OCI-M1 (cell line): ENCODE results near the gene PHOSPHO1.
"Not testable (repeated sequence)": the region's sequence is repeated elsewhere in the genome, so short reads cannot be mapped to it uniquely, and the experiment has no call there.

ENCODE experiments used
- DNase-seq: peaks from one replicate; lab custom pipeline; 2025; lab: John Stamatoyannopoulos, UW

PHOSPHO1 gene, protein sequence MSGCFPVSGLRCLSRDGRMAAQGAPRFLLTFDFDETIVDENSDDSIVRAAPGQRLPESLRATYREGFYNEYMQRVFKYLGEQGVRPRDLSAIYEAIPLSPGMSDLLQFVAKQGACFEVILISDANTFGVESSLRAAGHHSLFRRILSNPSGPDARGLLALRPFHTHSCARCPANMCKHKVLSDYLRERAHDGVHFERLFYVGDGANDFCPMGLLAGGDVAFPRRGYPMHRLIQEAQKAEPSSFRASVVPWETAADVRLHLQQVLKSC

DNA sequence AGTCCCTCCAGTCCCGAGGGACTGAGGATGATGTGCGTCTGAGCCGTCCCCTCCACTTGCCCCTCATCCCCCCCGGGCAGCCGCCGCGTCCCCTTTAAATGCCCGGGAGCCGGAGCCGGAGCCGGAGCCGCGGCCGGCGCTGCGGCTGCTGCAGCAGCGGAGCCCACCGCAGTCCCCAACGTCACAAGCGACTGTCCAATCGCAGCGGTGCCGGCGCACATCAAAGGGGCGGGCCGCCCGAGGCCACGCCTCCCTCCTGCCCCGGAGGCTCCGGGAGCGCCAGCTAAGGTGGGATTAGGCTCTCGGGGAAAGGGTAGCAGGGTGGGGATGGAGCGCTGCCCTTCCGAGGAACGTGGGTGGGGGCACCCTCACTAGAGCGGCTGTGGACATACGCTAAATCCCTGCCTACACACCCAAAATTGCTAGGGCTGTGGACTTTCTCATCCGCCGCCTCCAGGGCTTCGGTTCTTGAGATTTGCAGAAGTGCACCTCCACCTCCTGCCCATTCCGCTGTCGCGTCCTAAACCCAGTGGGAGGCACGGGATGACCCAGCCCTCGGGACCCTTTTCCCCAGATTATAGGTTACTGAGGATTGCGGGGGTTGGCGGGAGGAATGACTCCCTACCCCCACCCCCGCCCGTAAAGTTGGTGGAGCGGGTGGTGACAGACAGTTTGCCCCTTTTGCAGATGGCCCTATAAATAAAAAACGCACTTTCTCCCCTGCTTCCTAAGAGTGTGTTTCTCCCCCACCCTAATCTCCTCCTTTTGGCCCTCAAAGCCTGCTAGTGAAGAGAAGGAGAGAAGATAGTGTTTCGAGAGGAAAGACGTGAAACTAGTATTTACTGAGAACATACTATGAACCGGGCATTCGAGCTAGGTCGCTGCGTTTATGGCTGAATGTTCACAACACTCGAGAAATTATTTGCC, at the start of gene PHOSPHO1:
Gene PHOSPHO1 (minus strand): TSS at position 152 of the 927 bp plus-strand sequence. CDS start 4,096 bp downstream, outside the sequence.
- peak; percentile 83 for DNase-seq

DNA sequence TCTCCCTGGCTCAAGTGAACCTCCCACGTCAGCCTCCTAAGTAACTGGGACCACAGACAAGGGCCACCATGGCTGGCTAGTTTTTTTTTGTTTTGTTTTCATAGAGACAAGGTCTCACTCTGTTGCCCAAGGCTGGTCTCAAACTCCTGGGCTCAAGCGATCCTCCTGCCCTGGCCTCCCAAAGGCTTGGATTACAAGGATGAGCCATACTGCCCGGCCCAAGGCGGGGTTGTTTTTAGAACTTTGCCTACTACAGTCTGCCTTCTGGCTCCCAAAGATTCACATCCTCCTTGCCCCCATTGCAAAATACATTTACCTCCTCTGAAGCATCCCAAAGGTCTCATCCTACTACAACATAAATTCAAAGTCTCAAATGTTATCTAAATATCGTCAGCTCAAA, 49.5 kb upstream of the PHOSPHO1 start:
- no peak for DNase-seq

DNA sequence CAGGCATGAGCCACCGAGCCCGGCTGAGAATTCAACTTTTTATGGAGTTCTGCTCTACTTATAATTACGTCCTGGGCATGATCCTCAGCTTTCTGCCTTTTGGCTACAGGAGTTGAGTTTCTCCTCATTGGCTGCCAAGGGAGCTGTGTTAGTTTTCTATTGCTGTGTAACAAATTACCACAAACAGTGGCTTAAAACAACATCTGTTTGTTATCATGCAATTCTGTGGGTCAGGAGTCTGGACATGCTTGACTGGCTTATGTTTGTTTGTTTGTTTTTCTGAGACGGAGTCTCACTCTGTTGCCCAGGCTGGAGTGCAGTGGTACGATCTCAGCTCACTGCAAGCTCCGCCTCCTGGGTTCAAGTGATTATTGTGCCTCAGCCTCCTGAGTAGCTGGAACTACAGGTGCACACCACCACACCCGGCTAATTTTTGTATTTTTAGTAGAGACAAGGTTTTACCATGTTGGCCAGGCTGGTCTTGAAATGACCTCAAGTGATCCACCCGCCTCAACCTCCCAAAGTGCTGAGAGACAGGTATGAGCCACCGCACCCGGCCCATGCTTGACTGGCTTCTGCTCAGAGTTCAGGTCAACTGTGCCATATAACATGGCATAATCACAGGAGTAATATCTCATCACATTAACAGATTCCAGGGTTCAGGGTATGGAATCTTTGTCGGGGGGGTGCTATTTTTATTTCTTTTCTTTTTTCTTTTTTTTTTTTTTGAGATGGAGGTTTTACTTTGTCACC, 48.9 kb upstream of the PHOSPHO1 start:
- not testable (repeated sequence) for DNase-seq

DNA sequence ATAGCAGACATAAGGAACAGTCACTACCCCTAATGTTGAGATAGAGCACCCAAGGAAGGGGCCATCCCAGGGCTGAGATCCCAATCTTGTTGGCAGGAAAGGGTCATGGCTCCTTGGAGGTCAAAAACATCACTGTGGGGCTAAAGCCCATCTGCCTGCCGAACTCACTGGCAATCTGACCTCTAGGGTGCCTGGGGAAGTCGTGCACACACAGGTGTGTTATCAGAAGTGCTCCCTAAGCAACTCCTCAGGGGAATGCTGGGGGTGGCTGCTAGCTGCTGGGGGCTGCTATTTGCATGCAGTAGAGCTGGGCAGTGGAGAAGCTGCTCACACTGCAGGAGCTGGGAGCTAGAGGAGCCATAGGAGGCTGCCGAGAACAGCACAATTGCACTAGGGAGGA, 47.5 kb upstream of the PHOSPHO1 start:
- DNase-seq, result no peak

DNA sequence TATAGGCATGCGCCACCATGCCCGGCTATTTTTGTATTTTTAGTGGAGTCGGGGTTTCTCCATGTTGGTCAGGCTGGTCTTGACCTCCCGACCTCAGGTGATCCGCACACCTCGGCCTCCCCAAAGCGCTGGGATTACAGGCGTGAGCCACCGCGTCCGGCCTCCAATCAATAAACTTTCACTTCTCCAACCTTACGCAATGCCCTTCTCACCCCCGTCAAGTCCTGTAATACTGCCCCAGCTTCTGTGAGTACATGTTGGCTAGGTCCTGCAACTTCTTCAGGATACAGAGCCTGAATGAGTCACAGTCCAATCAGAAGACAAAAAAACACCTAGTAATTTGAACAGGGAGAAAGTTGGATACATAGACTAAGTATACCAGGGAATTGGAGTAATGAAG, 47.1 kb upstream of the PHOSPHO1 start:
- no peak for DNase-seq

DNA sequence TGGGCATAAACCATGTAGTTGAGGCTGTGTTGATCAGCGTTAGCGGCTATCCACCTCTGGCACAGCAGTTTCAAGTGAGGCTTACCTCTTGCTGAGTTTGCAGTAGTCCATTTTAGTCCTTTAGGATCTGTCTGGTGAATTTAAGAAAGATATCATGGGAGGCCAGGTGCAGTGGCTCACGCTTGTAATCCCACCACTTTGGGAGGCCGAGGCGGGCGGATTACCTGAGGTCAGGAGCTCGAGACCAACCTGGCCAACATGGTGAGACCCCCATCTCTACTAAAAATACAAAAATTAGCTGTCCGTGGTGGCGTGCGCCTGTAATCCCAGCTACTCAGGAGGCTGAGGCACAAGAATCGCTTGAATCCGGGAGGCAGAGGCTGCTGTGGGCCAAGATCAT, 45.4 kb upstream of the PHOSPHO1 start:
- not testable (repeated sequence) for DNase-seq

DNA sequence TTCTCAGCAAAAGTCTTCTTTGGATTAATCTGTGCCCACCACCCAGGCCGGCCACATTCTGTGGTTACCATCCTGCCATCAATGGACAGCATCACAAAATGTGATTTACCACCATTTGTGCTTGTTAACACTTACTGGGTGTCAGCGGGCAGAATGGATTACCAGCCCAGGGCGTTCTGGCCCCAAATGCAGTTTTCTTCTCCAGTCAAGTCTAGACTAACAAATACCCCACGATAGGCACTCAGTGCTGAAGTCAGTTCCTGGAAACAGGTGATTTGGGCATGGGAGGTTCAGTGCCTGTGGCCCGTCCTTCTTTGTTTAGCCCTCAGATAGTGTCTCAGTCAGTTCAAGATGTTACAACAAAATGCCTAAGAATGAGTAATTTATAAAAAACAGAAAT, 38.8 kb upstream of the PHOSPHO1 start:
- no peak for DNase-seq

DNA sequence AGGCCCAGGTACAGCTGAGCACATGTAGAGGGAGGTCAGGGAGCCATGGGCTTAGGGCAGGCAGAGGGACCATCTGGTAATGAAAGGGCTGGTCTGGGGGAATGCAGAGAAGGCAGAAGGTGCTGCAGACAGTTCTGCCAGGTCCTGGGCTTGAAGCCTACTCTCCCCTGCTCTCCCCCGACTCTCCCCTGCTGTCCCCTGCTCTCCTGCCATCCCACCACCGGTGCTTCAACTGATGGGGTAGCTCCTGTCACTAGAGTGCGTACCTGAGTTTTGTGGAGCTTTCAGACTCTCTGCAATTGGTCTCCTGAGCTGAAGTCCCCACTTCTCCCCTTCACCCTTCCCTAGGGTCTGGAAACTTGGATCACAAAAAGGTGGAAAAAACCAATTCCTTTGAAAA, 37.3 kb upstream of the PHOSPHO1 start:
- DNase-seq, result no peak

DNA sequence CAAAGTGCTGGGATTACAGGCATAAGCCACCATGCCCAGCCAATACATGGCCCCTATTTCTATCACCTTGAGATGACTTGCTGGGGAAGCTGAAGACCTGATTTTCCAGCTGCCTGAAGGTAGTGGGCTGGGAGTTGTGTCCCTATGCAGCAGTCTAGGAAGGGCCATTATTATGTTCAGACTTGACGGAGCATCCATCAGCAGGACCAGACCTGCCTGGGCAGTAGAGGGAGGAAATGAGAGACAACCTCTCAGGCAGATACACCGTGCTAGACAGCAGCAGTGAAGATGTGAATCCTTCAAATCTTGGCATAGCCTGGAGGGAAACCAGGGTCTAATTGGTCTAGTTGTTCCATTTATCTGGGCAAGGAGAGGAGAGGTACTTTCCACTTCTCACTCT, 35.6 kb upstream of the PHOSPHO1 start:
- DNase-seq, result no peak

DNA sequence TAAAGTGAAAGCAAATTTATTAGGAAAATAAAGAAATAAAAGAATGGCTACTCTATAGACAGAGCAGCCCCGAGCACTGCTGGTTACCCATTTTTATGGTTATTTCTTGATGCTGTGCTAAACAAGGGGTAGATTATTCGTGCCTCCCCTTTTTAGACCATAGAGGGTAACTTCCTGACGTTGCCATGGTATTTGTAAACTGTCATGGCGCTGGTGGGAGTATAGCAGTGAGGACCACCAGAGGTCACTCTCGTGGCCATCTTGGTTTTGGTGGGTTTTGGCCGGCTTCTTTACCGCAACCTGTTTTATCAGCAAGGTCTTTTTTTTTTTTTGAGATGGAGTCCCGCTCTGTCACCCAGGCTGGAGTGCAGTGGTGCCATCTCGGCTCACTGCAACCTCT, 31.0 kb upstream of the PHOSPHO1 start:
- not testable (repeated sequence) for DNase-seq

DNA sequence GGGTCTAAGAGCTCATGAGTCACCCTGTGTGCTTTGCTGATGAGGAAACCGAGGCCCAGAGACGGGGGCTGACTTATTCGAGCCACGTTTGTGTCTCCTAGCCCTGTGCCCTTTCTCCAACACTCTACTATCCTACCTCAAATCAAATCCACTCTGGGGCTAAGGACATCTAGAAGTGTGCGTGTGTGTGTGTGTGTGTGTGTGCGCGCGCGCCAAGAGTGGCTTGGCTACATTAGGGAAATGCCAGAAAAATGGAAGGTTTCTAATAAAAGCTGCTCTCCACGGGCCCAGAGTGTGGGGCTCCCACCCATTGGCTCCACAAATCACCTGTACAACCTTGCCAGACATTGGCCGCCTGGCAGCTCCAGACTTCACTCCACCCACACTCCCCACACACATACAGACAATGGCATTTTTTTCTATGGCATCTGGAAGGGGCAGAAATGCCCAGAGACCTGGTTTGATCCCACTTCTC, 30.3 kb upstream of the PHOSPHO1 start:
- DNase-seq, result no peak

DNA sequence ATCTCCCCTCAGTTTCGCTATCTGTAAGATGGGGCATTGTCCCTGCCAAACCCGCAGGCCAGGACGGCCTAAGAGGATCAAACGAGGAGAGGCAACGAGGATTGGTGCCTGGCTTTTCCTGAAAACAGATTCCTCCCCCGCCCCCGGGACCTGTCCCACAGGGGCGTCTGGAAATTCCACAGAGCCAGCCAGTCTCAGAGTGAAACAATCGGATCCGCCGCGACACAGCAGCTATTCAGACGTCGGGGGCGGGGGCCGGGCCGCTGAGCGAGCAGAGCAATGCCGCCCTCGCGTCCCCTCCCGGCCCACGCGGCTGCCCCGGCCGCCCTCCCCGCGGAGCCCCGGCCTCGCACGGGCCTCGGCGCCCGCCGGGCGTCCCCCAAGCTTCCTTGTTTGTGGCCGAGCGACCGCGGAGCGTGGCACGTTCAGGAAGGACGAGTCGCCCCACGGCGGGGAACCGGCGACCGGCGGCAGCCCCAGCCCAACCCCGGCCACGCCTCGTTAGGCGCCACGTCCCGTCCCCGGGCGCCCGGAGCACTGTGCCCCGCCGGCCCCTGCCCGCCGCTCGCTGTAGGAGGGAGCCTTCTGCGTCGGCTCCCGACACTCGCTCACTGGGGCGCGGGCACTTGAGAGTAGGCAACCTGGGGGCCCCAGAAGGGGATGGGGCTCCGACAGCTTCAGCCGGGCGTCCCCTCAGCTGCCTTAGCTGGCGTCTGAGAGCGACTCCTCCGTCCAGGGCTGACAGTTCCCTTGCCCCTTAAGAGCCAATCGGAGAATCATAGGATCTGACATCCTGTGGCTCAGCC, 29.6 kb upstream of the PHOSPHO1 start:
- DNase-seq, result peak; percentile 16

DNA sequence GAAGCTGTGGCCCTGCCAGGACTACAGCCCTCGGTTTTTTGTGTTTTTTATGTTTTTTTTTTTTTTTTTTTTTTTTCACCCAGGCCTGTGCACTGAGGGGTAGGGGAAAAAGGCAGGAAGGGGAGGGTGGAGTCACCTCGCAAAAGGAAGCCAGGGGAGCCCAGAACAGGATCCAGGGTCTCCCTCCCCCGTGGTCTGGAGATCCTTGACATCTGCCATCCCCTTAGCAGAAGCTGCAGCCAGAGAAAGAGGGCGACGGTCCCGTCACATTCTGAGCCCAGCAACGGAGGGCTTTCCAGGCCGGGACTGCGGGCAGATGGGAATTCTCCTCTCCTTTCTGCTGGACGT, 29.1 kb upstream of the PHOSPHO1 start:
- DNase-seq, result no peak

DNA sequence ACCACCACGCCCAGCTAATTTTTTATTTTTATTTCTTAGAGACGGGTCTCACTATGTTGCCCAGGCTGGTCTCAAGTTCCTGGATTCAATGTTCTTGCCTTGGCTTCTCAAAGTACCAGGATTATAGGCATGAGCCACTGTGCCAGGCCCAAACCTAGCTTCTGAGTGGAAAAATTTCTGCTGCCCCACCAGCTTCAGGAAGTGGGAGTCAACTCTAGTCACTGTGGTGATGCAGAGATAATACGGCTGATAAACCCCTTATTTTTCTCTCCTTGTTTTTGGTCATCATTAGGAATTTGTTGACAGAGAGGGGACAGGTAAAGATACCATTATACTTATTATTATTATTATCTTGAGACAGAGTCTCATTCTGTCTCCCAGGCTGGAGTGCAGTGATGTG, 27.8 kb upstream of the PHOSPHO1 start:
- DNase-seq, result no peak

DNA sequence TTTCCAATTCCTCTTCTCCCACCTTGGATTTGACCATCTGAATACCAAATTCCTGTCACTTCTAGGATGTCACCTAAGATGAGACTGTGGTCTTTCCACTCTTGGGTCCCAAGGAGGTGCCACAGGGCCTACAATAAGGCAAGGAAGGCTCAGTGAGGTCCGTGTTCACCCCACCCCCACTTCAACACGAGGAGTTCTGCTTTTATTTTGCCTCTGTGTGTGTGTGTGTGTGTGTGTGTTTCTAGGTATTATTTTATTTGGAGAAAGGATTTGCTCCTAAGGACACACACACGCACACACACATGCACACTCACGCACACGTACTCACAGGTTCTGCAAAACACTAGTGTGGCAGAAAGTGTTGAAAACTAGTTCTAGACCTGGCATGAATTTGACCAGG, 24.5 kb upstream of the PHOSPHO1 start:
- no peak for DNase-seq

DNA sequence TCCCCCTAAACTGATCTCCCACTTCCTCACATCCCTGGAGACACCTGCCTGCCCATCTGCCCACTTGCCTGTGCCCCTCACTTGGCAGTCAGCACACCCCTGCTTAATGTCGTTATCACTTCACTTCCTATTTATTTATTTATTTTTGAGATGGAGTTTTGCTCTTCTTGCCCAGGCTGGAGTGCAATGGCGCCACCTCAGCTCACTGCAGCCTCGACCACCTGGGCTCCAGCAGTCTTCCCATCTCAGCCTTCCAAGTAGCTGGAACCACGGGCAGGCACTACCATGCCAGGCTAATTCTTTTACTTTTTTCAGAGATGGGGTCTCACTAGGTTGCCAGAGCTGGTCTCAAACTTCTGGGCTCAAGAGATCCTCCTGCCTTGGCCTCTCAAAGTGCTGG, 23.5 kb upstream of the PHOSPHO1 start:
- DNase-seq, result no peak

DNA sequence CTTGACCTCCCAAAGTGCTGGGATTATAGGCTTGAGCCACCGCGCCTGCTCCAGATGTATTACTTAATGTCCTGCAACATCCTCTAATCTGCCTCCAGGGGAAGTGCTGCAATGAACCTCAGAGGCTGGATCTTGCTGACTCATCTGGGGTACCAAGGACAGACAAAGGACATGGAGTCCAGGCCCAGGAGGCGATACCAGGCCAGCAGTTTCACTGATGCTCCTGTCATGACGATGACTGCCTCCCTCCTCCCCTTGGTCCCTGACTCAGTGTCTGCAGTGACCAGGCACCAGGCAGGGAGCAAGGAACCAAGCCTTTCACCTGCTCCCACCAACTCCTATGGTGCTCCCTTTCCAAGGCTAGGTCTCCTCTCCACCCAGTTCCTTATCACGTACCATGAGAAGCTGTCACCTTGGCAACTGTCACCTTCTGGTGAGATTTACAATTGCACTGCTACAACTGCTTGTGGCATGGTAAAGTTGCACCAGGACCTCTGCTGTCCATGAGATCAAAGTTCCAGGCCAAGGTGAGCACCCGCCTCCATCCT, 21.6 kb upstream of the PHOSPHO1 start:
- DNase-seq, result peak; percentile 33

DNA sequence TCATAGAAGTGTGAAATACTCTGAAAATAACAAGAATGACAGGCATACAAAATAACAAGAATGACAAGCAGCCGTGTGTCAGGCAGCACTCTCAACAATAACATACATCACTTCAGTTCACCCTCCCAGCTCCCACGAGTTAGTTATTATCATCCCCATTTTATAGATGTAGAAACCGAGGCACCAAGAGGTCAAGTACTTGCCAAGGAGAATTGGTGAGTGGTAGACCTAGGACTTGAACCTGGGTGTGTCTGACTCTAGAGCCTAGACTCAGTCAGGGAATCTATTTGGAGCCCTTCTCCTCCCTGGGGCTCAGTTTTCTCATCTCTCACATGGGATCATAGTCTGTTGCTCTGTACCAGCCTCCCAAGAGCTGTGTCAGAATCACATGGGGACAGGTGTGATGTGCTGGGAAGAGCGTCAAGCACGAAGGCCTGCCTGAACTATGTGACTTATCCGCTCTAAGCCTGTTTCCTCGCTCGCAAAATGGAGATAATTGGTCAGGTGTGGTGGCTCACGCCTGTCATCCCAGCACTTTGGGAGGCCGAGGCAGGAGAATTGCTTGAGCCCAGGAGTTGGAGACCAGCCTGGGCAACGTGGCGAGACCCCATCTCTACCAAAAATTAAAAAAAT, 19.4 kb upstream of the PHOSPHO1 start:
- DNase-seq, result no peak

DNA sequence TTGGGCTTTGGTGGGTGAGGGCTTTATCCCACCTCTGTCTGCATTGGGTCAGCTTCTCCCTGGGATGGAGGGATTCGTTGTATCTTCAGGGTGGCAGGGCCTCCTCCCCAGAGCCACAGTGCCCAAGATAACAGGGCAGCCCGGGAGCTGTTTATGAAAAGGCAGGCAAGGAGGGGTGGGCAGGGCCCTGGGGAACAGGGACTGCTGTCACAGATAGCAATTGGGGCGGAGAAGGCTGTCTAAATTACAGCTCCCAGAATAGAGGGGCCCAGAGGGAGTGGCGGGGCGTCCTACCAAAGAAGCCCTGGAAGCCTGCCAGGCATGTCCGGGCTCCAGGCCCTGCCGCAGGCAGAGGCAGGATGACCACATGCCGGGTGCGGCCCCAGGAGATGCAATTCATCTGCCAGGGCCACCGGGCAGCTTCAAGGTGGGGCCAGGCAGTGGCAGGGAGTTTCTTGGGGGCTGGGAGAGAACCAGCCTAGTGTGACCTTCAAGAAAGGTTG, 18.8 kb upstream of the PHOSPHO1 start:
- DNase-seq, result peak; percentile 56

DNA sequence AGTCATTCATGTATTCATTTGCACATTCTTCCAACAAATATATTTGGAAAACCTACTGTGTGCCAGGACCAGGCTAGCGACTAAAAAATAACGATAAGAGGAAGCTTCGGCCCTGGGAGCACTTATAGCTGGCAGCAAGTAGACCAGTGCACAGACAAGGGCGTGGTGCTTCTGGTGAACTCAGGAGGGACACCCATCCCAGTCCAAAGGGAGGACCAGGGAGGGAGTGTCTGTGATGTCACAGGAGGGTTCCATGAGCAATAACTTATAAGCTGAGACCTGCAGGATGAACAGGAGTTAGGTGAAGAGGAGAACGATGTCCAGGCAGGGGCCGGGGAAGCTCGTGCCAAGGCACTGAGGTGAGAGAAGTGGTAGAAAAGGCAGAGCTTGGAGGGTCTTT, 17.4 kb upstream of the PHOSPHO1 start:
- DNase-seq, result no peak

DNA sequence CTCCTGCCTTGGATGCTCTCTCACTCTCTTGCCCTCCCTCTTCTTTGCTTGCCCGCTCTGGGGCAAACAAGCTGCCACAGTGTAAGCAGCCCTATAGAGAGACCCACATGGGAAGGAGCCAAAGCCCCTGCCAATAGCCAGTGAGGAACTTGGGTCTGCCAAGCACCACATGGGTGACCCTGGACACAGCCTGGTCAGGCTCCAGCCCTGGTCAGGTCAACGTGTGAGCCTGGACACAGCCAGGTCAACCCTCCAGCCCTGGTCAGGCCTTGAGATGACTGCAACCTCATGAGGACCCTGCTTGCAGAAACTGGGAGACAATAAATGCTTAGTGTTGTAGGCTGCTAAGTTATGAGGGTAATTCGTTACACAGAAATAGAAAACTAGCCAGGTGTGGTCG, 14.3 kb upstream of the PHOSPHO1 start:
- DNase-seq, result no peak
